ENCODE measurements around the gene FOXN3.

FOXN3 gene

DNA sequence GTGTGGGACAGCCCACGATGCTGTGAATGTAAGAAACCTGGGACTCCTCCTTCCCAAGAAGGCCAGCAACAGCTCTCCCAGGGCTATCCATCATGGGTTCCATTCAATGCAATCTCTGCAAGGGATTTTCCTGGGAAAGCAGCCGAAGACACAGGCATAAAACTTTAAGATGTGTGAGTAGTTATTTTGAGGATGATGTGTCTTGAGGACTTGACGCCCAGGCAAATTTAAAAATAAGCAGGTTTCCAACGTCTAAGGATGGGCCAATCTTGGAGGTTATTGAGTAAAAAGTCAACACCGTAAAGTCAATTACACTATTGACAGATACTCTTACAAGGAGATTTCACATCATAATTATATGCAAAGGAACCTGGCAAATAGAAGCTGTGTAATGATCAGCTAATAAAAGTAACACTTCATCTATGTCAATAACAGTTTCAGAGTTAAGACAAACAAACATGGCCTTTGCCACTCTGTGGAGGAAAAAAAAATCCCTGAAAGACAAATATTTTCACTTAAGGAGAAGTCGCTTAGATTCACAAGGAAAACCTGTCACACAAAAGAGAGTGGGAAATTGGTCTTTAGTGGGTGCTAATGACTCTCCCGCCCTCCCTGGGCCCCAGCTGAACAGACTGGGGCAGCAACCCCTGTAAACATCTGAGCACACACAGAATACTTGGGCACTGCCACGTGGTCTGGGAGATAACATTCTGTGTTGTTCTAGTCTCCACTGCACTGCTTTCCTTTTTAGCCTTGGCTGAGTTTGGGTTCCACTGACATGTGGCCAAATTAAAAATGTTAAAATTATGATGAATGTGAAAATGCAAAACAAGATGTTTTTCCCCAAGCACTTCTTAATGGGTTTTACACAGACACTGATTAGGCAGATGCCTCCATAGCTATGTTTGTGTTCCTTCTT lies 240.9 kb downstream of the FOXN3 start:
- no peak overlapping the region for H3K27ac ChIP-seq
- TF ChIP-seq ZFX (IDR thresholded peaks at IDR 0.05; ENCODE audit: borderline replicate concordance): no peak
- TF ChIP-seq, protein P1, sequence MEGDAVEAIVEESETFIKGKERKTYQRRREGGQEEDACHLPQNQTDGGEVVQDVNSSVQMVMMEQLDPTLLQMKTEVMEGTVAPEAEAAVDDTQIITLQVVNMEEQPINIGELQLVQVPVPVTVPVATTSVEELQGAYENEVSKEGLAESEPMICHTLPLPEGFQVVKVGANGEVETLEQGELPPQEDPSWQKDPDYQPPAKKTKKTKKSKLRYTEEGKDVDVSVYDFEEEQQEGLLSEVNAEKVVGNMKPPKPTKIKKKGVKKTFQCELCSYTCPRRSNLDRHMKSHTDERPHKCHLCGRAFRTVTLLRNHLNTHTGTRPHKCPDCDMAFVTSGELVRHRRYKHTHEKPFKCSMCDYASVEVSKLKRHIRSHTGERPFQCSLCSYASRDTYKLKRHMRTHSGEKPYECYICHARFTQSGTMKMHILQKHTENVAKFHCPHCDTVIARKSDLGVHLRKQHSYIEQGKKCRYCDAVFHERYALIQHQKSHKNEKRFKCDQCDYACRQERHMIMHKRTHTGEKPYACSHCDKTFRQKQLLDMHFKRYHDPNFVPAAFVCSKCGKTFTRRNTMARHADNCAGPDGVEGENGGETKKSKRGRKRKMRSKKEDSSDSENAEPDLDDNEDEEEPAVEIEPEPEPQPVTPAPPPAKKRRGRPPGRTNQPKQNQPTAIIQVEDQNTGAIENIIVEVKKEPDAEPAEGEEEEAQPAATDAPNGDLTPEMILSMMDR (IDR thresholded peaks at IDR 0.05): no peak

DNA sequence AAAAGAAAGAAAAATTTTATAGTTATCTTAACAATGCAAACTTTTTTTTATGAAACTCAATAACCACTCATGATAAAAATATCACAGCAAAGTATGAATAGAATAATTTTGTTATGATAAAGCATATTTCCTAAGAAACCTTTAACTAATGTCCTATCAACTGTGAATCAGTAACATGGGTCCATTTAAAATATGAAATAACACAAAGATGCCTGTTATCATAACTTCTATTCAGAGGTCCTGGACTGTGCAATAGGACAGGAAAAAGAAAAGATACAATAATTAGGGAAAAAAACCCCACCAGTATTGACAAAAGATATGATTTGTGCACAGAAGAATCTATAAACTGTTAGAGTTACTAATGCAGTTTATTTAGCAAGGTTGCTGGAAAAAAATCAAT lies 245.4 kb downstream of the FOXN3 start:
- no peak for TF ChIP-seq ZFX (IDR thresholded peaks at IDR 0.05; ENCODE audit: borderline replicate concordance)
- TF ChIP-seq, protein P1 (IDR thresholded peaks at IDR 0.05): no peak
- no peak overlapping the region for H3K27ac ChIP-seq

DNA sequence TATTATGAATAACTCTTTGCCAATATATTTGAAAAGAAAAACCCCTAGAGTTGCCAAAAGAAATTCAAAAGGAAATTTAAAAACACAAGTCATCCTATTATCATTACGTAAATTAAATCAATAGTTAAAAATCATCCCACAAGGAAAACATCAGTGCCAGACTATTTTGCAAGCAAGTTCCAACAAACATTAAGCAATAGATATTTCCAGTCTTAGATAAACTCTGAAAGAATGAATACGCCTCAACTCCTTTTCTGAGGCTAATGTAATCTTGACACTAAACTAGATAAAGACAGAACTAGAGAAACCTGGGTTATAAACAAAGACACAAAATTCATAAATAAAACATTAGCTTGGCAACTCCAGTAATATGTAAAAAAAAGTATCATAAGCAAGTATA lies 245.9 kb downstream of the FOXN3 start:
- TF ChIP-seq, protein P1 (IDR thresholded peaks at IDR 0.05): no peak
- TF ChIP-seq ZFX (IDR thresholded peaks at IDR 0.05; ENCODE audit: borderline replicate concordance): no peak
- no peak overlapping the region for H3K27ac ChIP-seq

DNA sequence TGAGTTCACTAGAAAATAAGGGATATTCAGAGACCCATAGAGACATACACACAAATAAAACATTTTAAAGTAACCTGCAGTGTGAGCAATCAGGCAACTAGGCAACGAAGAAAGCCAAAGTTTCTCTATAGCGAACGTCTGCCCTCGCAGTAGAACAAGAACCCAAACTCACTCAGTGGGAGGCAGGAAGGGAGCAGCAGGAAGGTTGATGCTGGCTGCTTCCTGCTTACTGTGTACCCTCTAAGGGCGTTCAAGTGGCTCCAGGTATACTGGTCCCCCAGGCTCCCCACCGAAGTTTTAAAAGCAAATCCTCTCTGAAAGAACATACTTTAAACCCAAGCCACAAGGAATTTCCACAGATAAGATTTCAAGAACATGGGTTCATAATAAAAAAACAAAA lies 249.3 kb downstream of the FOXN3 start:
- no peak overlapping the region for H3K27ac ChIP-seq
- TF ChIP-seq, protein P1 (IDR thresholded peaks at IDR 0.05): no peak
- no peak for TF ChIP-seq ZFX (IDR thresholded peaks at IDR 0.05; ENCODE audit: borderline replicate concordance)

DNA sequence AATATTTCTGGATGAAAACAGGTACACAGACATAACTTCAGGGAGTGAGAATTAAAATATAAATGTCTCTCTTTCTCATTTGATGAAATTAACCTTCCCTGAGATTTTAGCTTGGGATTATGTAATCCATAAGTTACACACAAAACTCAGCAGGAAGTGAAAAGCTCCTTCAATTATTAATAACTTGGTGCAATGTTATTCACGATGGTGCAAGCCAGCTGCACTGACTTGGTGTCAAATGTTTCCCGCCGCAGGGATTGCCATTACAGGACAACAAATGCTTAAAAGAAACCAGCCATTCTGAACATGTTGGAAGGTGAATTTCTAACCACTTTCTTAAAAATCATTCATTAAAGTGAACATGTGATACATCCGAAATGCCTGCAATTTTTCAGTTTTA lies 250.4 kb downstream of the FOXN3 start:
- H3K27ac ChIP-seq: no peak overlapping the region
- TF ChIP-seq, protein P1 (IDR thresholded peaks at IDR 0.05): no peak
- TF ChIP-seq ZFX (IDR thresholded peaks at IDR 0.05; ENCODE audit: borderline replicate concordance): no peak

DNA sequence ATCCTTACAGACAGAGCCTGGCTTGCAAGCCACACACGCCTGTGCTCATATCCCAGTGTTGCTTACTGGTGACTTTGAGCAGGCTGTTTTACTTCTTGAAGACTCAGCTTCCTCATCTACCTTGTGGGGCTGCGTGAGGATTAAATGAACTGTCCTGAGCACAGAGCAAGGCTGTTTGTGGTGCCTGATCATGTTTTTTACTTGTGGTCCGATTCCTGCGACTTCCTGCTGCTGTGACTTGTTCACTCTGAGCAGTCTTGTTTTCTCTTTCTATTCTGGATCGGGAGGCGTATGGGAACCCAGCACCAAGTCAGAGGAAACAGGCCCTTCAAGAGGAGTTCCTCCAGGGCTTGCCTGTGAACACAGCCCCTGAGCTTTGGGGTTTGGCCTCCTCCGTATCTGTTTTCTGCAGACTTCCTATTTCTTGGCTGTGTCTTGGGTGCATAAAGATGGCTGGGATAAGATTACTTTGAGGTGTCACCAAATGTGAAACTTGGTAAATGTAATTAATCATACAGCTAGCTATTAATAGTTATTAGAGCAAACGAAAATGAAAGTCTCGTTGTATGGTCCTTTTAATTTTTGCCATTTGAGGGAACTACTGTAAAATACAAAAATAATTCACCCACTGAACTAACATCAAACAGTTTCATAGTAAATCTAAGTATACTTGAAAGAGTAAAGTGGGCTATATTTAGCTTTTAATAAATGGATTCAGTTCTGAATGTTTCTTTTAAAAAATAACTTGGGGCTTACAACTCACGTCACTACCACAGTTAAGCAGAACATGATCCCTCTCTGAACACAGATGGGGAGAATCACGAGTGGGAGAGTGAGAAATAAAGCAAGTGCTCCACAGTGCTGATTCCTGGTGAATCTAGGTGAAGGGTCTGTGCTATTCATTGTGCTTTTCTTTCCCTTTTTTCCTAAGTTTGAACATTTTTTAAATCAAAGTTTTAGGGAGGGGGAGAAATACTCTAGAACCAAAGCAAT lies 251.5 kb downstream of the FOXN3 start:
- no peak overlapping the region for H3K27ac ChIP-seq
- TF ChIP-seq ZFX (IDR thresholded peaks at IDR 0.05; ENCODE audit: borderline replicate concordance): no peak
- TF ChIP-seq, protein P1 (IDR thresholded peaks at IDR 0.05): no peak

Measured in 22Rv1 (cell line).